A673 (cell line): ENCODE measurements around the gene DDR2. TPM values are rescaled to one million over a fixed set of nuclear protein-coding genes. Genes with fewer than 3 reads are reported as not detected.

Source experiments
- BruUV-seq: library from RNA; stranded (reverse); fragments of 400-500 nt; replicated peaks from 2 replicates; lab custom pipeline; 2021; lab: Mats Ljungman, UMichigan
- CTCF ChIA-PET: fragments of 300-600 bp; sonication (Branson Sonifier 250); formaldehyde crosslinking; loops from one replicate; lab custom pipeline; 2022; ENCODE audit warnings: antibody characterized with exemption; lab: Charles Lee
- POLR2A ChIA-PET: fragments of 300-600 bp; sonication (Branson Sonifier 250); formaldehyde crosslinking; loops from one replicate; lab custom pipeline; 2022; ENCODE audit warnings: antibody characterized with exemption; ENCODE audit not compliant: low non-redundant PET; lab: Charles Lee
- DNase-seq: peaks from one replicate; pipeline ENCODE4 v3.0.0-alpha.2; 2015; ENCODE audit warnings: low spot score
- H3K27ac ChIP-seq: fragments of 200-600 bp; sonication (generic); 2 replicates; pipeline ENCODE4 v1.5.1; 2016; ENCODE audit warnings: mixed run types, low read depth, mild to moderate bottlenecking, mixed read lengths, antibody characterized with exemption, low read length; ENCODE audit not compliant: poor library complexity, severe bottlenecking
- H3K27me3 ChIP-seq: fragments of 200-600 bp; sonication (generic); replicated peaks from 2 replicates; pipeline ENCODE4 v1.6.1; 2017; ENCODE audit warnings: mixed run types, low read depth, mild to moderate bottlenecking, mixed read lengths, antibody characterized with exemption, low read length; ENCODE audit not compliant: insufficient read depth, poor library complexity
- H3K36me3 ChIP-seq: fragments of 200-600 bp; sonication (generic); 2 replicates; pipeline ENCODE4 v1.6.1; 2016; ENCODE audit warnings: mixed run types, mild to moderate bottlenecking, mixed read lengths, antibody characterized with exemption, low read length; ENCODE audit not compliant: insufficient read depth, poor library complexity, severe bottlenecking
- H3K4me1 ChIP-seq: fragments of 200-600 bp; sonication (generic); 2 replicates; pipeline ENCODE4 v1.6.1; 2017; ENCODE audit warnings: mixed run types, mild to moderate bottlenecking, mixed read lengths, antibody characterized with exemption, low read length; ENCODE audit not compliant: insufficient read depth, poor library complexity, severe bottlenecking
- H3K4me3 ChIP-seq: fragments of 200-600 bp; sonication (generic); 2 replicates; pipeline ENCODE4 v1.5.1; 2016; ENCODE audit warnings: low read depth, mixed run types, mild to moderate bottlenecking, mixed read lengths, low read length; ENCODE audit not compliant: poor library complexity, severe bottlenecking
- H3K9me3 ChIP-seq: fragments of 200-600 bp; sonication (generic); 2 replicates; pipeline ENCODE4 v1.6.1; 2016; ENCODE audit warnings: mixed run types, low read depth, mild to moderate bottlenecking, mixed read lengths, antibody characterized with exemption, low read length; ENCODE audit not compliant: poor library complexity, severe bottlenecking
- CTCF ChIP-seq: fragments of 300-800, 200-600 bp; sonication (generic); conservative IDR thresholded peaks from 2 replicates; pipeline ENCODE4 v1.5.1; 2017; ENCODE audit warnings: low read depth, mild to moderate bottlenecking, antibody characterized with exemption, low read length, moderate library complexity, mixed read lengths
- EZH2 ChIP-seq: fragments of 200-600 bp; sonication (generic); IDR thresholded peaks from 2 replicates; pipeline ENCODE4 v1.6.1; 2017; ENCODE audit warnings: borderline replicate concordance, low read depth, mild to moderate bottlenecking, mixed read lengths, antibody characterized with exemption, low read length; ENCODE audit not compliant: poor library complexity, severe bottlenecking
- intact Hi-C: fragments of 100-400 bp; cut with micrococcal nuclease; formaldehyde crosslinking; loops from one replicate; pipeline ENCODE4 v1.10.0; 2022; ENCODE audit not compliant: unreplicated experiment
- total RNA-seq: library from RNA; stranded (reverse); gene quantifications from 2 replicates; pipeline ENCODE4 v1.2.3, GENCODE V29; 2021

DDR2 gene
- total RNA-seq, 1 experiment from 2014 or later: 121 TPM

DNA sequence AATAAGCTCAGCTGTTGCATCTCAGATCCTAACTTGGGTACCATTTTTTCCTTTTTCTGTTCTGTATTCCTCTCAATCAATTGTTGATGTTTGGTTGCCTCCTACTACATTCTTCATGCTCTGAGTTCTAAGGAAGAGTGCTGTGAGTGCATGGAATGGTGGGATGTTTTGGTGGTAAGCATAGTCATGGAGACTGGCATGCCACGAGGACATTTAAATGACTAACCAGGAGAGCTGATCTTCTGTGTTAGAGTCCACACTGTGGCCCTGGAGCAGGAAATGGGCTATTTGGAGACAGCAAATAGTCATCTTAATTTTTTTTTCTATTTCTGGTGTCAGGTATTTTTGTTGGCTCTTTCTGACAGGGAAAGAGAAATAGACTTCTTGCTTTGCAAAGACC lies 88.7 kb downstream of the DDR2 start:
- CTCF ChIA-PET: no interaction called here
- peaks cover 3% of the 10 kb centered on the region for H3K4me1 ChIP-seq

DNA sequence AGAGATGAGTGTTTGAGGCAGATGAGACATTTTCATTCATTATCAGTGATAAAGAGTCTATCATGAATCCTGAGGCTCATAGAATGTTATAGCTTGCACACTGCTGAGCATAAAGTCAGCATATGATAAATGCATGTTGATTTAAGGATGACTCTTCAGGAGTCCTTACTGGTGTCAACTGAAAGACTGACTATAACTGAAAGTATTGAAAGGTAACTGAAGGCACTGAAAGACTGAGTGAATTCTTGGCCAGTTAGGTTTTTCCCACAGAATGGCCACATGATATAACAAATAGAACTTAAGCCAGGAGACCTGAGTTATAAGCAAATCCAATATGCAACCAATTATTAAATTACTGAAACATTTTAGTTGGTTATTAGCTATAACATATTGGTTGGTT lies 89.2 kb downstream of the DDR2 start:
- no TSS peak for BruUV-seq
- no peaks in the 10 kb centered on the region for H3K9me3 ChIP-seq
- no peak for TF ChIP-seq EZH2
- no peak for TF ChIP-seq CTCF
- no peak overlapping the region for H3K27ac ChIP-seq
- peaks cover 11% of the 10 kb centered on the region for H3K36me3 ChIP-seq
- POLR2A ChIA-PET: no interaction called here
- CTCF ChIA-PET: no interaction called here
- peaks cover under 1% of the 10 kb centered on the region for H3K4me1 ChIP-seq
- intact Hi-C loops: no loop called here
- DNase-seq: no peak
- no peaks in the 10 kb centered on the region for H3K27me3 ChIP-seq
- no peak overlapping the region for H3K4me3 ChIP-seq

More for the DNA sequence above, 88.7 kb downstream of the DDR2 start:
- Histone ChIP-seq H3K36me3 (peaks cover 11% of the 10 kb centered on the region), H3K27ac (no peak overlapping the region), H3K9me3 (no peaks in the 10 kb centered on the region), H3K27me3 (no peaks in the 10 kb centered on the region), H3K4me3 (no peak overlapping the region)
- POLR2A ChIA-PET: no interaction called here
- no peak for DNase-seq
- intact Hi-C loops: no loop called here
- BruUV-seq: no TSS peak
- TF ChIP-seq CTCF: no peak
- TF ChIP-seq EZH2: no peak

- BruUV-seq: TSS peak; percentile 13
- Histone ChIP-seq H3K27ac (no peak overlapping the region), H3K4me3 (no peak overlapping the region), H3K4me1 (peaks cover 4% of the 10 kb centered on the region), H3K36me3 (peaks cover 11% of the 10 kb centered on the region), H3K27me3 (no peaks in the 10 kb centered on the region), H3K9me3 (no peaks in the 10 kb centered on the region)
- DNase-seq: no peak
- TF ChIP-seq CTCF (no peak), EZH2 (no peak)
- intact Hi-C loops: no loop called here
- POLR2A ChIA-PET: no interaction called here
- CTCF ChIA-PET: no interaction called here
Measured at GRCh38 chr1:162722036-162722435, 89.8 kb downstream of the DDR2 start.
